ENCODE results near the gene COX5A. TPM values are rescaled to one million over a fixed set of nuclear protein-coding genes. Genes with fewer than 3 reads are reported as not detected.

Gene COX5A
- total and polyA plus RNA-seq, 2 of the 4 experiments (the other 2 are of a cell fraction): 39.8 to 141 TPM

- ChIA-PET POLR2A (ENCODE audit: unreplicated experiment) (no interaction called here), CTCF (no interaction called here)
- no peak overlapping the region for H2AFZ ChIP-seq (replicated peaks; ENCODE audit: low read length, poor library complexity)
- in situ Hi-C loops (cut with MboI; ENCODE audit: low sequenced_read_pairs) (no loop called here), intact Hi-C loops (cut with micrococcal nuclease) (no loop called here), dilution Hi-C loops (cut with HindIII; ENCODE audit: low sequenced_read_pairs, unreplicated experiment) (no loop called here)
- H2BK20ac ChIP-seq (ENCODE audit: low read depth, low read length): no peak overlapping the region
- H3K79me1 ChIP-seq (ENCODE audit: low read depth in 1 of 2, low read length in 2 of 2): peaks cover 19 to 38% of the 10 kb centered on the region in 2 experiments; a peak in 3 of 4 replicates
- H3K4me3 ChIP-seq (ENCODE audit: insufficient read depth, low read depth, low read length): no peak overlapping the region
- H3K27ac ChIP-seq (ENCODE audit: insufficient read depth, low read length): no peak overlapping the region
- H4K5ac ChIP-seq (ENCODE audit: low read depth, low read length): no peak overlapping the region
- no peak overlapping the region for H3K23ac ChIP-seq (ENCODE audit: low read depth, low read length)
- H3K36me3 ChIP-seq (ENCODE audit: control insufficient read depth, insufficient read depth, low read length): peaks cover 55% of the 10 kb centered on the region
- no TSS peak for BruUV-seq (replicated peaks)
- H3K9me3 ChIP-seq (ENCODE audit: control insufficient read depth, insufficient read depth, low read length): no peaks in the 10 kb centered on the region
- no peak for TF ChIP-seq RAD21 (IDR thresholded peaks at IDR 0.05; ENCODE audit: low read length)
- TF ChIP-seq MAZ (IDR thresholded peaks at IDR 0.05; ENCODE audit: borderline replicate concordance, low read depth, low read length): no peak
- TF ChIP-seq USF2 (IDR thresholded peaks at IDR 0.05; ENCODE audit: low read depth, low read length): no peak
- TF ChIP-seq FOS (IDR thresholded peaks at IDR 0.05; ENCODE audit: low read depth, low read length): no peak
- no peak for TF ChIP-seq MXI1 (IDR thresholded peaks at IDR 0.05; ENCODE audit: borderline replicate concordance, low read depth, low read length)
- no peak for TF ChIP-seq CEBPB (IDR thresholded peaks at IDR 0.05; ENCODE audit: low read depth, low read length)
- TF ChIP-seq RCOR1 (IDR thresholded peaks at IDR 0.05; ENCODE audit: insufficient replicate concordance, low read length): no peak
- TF ChIP-seq MAFK (IDR thresholded peaks at IDR 0.05; ENCODE audit: low read depth, low read length): no peak
- TF ChIP-seq CHD1 (IDR thresholded peaks at IDR 0.05; ENCODE audit: low read depth, low read length): no peak
- TF ChIP-seq SMC3 (IDR thresholded peaks at IDR 0.05; ENCODE audit: low read depth, low read length): no peak
- TF ChIP-seq ELK1 (IDR thresholded peaks at IDR 0.05; ENCODE audit: borderline replicate concordance, low read depth, low read length): no peak
- no peak for TF ChIP-seq RFX5 (IDR thresholded peaks at IDR 0.05; ENCODE audit: low read depth, low read length)
- TF ChIP-seq BHLHE40 (IDR thresholded peaks at IDR 0.05; ENCODE audit: low read depth, low read length): no peak
- TF ChIP-seq CTCF (conservative IDR thresholded peaks at IDR 0.05; ENCODE audit: low read depth, low read length): no peak
- TF ChIP-seq POLR2A (IDR thresholded peaks at IDR 0.05; ENCODE audit: low read depth, low read length): no peak
- TF ChIP-seq NFE2L2 (IDR thresholded peaks at IDR 0.05; ENCODE audit: low read depth, low read length): no peak
- no peak overlapping the region for H2BK120ac ChIP-seq (ENCODE audit: low read depth, low read length)
- H3K9me1 ChIP-seq (ENCODE audit: insufficient read depth, low read length): peaks cover 21% of the 10 kb centered on the region
- ATAC-seq (ENCODE audit: low read depth): no peak
- H3K14ac ChIP-seq (replicated peaks; ENCODE audit: low read depth, low read length): no peak overlapping the region
- no peak for DNase-seq
- H4K91ac ChIP-seq (ENCODE audit: insufficient read depth, low read depth, low read length): no peak overlapping the region
- no peak overlapping the region for H4K8ac ChIP-seq (ENCODE audit: low read depth in 2 of 2, low read length in 2 of 2)
- no peak overlapping the region for H2AK5ac ChIP-seq (ENCODE audit: low read depth, low read length)
- H4K20me1 ChIP-seq (ENCODE audit: insufficient read depth, low read length): no peaks in the 10 kb centered on the region; the same call in 1 of the 2 replicates
- no peak overlapping the region for H2BK5ac ChIP-seq (ENCODE audit: low read depth, low read length, poor library complexity, severe bottlenecking)
- 97% methylated on average over 5 of the region's 6 CpGs; no CpG with 5 or more reads in 1 of the 2 experiments for WGBS, 2 experiments (ENCODE audit: extremely low coverage in 2 of 2, insufficient read length in 1 of 2)
- no peaks in the 10 kb centered on the region for H3K27me3 ChIP-seq (ENCODE audit: control insufficient read depth, insufficient read depth, low read length)
- no peak overlapping the region for H2AK9ac ChIP-seq (replicated peaks; ENCODE audit: low read depth, low read length, poor library complexity)
- no peak overlapping the region for H3K4ac ChIP-seq (ENCODE audit: low read depth, low read length)
- H3K4me2 ChIP-seq (ENCODE audit: low read depth, low read length): no peak overlapping the region
- H2BK15ac ChIP-seq (ENCODE audit: low read depth, low read length): no peak overlapping the region
- H3K4me1 ChIP-seq (ENCODE audit: control insufficient read depth, insufficient read depth, low read length): no peaks in the 10 kb centered on the region
- H3K18ac ChIP-seq (ENCODE audit: low read depth, low read length): no peak overlapping the region
- H3K56ac ChIP-seq (ENCODE audit: extremely low read depth, insufficient read depth, low read length): no peak overlapping the region
- H3K9ac ChIP-seq (ENCODE audit: low read depth, low read length): no peak overlapping the region
Observed at GRCh38 chr15:74895830-74896229, 42.0 kb downstream of the COX5A start.
